ENCODE data around the gene APLF.

Gene APLF

GRCh38 chr2:68472796-68473414 lies 5.5 kb downstream of the APLF start:
- no peak for TF ChIP-seq CTCF (IDR thresholded peaks at IDR 0.05; ENCODE audit: insufficient read depth, low read depth, low read length, missing control alignments)
- no peak overlapping the region for H3K4me3 ChIP-seq (ENCODE audit: low read depth, low read length)
- DNase-seq (ENCODE audit: low read depth) = no peak

- H3K4me3 ChIP-seq (ENCODE audit: low read depth, low read length) = no peak overlapping the region
- no peak for DNase-seq (ENCODE audit: low read depth)
- TF ChIP-seq CTCF (IDR thresholded peaks at IDR 0.05; ENCODE audit: insufficient read depth, low read depth, low read length, missing control alignments) = no peak
These were observed 7.7 kb downstream of the APLF start for GRCh38 chr2:68475110-68475509.

- no peak for DNase-seq (ENCODE audit: low read depth)
- H3K4me3 ChIP-seq (ENCODE audit: low read depth, low read length) = no peak overlapping the region
- no peak for TF ChIP-seq CTCF (IDR thresholded peaks at IDR 0.05; ENCODE audit: insufficient read depth, low read depth, low read length, missing control alignments)
These were observed 8.2 kb downstream of the APLF start for GRCh38 chr2:68475576-68475975.

GRCh38 chr2:68476454-68476853 lies 9.1 kb downstream of the APLF start:
- H3K4me3 ChIP-seq (ENCODE audit: low read depth, low read length) = no peak overlapping the region
- TF ChIP-seq CTCF (IDR thresholded peaks at IDR 0.05; ENCODE audit: insufficient read depth, low read depth, low read length, missing control alignments) = no peak
- no peak for DNase-seq (ENCODE audit: low read depth)

- TF ChIP-seq CTCF (IDR thresholded peaks at IDR 0.05; ENCODE audit: insufficient read depth, low read depth, low read length, missing control alignments) = no peak
These were observed 11.3 kb downstream of the APLF start for GRCh38 chr2:68478688-68479087.

GRCh38 chr2:68482296-68482820 lies 15.0 kb downstream of the APLF start:
- no peak overlapping the region for H3K4me3 ChIP-seq (ENCODE audit: low read depth, low read length)
- DNase-seq (ENCODE audit: low read depth) = no peak
- no peak for TF ChIP-seq CTCF (IDR thresholded peaks at IDR 0.05; ENCODE audit: insufficient read depth, low read depth, low read length, missing control alignments)

More at GRCh38 chr2:68478688-68479087, 11.3 kb downstream of the APLF start:
- DNase-seq (ENCODE audit: low read depth) = no peak
- no peak overlapping the region for H3K4me3 ChIP-seq (ENCODE audit: low read depth, low read length)

GRCh38 chr2:68483011-68483410 lies 15.6 kb downstream of the APLF start:
- no peak for TF ChIP-seq CTCF (IDR thresholded peaks at IDR 0.05; ENCODE audit: insufficient read depth, low read depth, low read length, missing control alignments)
- no peak for DNase-seq (ENCODE audit: low read depth)
- no peak overlapping the region for H3K4me3 ChIP-seq (ENCODE audit: low read depth, low read length)

All from GM12865 (cell line).